GM19452 (cell line): ENCODE results near the gene COG2.
A peak's percentile ranks its signal among the peaks of the same experiment; 100 is the strongest.
"Not testable (repeated sequence)": the region's sequence is repeated elsewhere in the genome, so short reads cannot be mapped to it uniquely, and the experiment has no call there.

Experiments
- ATAC-seq: cut with Tn5 transposase; IDR thresholded peaks from one replicate; pipeline ENCODE4 v1.9.1; 2021; ENCODE audit not compliant: unreplicated experiment

Gene COG2

DNA sequence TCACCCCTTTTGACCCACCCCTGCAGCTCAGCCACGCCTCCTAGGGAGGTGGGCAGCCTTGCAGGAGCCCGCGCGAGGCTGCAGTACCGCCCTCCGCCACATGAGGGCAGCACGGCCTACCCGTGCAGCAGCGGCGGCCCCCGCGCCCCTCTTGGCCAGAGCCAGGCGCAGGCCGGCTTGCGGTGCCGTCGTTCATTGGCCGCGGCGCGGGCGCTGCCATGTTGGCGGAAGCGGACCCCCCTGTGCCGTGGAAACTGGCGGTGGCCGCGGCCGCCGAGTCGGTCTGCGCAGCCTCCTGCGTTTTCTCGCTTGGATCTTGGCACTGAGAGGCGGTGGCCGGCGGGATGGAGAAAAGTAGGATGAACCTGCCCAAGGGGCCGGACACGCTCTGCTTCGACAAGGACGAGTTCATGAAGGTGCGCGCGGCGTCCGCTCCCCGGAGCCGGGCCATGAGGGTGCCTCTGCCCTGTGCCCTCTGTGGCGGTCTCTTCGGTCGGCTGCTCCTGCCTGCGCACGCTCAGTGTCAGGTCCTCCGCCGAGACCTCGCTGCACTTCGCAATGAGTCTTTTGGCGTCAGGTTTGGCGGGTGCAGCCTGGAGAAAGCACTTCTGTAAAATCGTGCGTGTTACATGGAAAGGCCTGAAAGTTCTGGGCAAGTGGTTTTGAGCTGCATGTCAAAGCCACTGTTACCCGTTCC is at the start of gene COG2:
COG2 (plus strand) TSS at position 219 of the 697 bp plus-strand sequence; CDS start at position 345, 126 bp downstream.
- ATAC-seq = peak; percentile 98

DNA sequence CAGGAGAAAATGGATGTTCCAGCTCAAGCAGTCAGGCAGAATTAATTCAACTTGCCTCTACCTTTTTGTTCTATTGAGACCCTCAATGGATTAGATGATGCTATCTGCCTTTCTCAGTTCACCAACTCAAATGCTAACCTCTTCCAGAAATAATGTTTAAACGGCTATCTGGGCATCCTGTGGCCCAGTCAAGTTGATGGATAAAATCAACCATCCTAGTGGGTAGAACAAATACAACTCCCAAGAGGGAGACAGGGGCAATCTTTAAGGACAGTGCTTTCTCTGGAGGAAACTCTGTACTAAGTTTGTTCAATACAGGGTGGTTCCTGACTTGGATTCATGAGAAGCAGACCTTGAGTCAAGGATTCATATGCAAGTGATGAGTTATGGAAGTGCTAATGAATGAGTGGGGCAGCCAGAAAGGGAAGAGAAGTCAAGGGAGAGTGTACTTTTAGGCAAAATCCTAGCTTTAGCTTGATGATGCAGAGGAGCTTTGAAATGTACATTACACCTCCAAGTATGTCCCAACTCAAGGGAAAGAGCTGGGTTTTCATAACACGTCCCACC is 49.4 kb upstream of the COG2 start:
- no peak for ATAC-seq

- ATAC-seq = no peak
These were observed 48.0 kb upstream of the COG2 start for GRCh38 chr1:230594214-230594773.

GRCh38 chr1:230595181-230595580 is 47.1 kb upstream of the COG2 start:
- no peak for ATAC-seq

GRCh38 chr1:230596306-230596705 is 46.0 kb upstream of the COG2 start:
- no peak for ATAC-seq

DNA sequence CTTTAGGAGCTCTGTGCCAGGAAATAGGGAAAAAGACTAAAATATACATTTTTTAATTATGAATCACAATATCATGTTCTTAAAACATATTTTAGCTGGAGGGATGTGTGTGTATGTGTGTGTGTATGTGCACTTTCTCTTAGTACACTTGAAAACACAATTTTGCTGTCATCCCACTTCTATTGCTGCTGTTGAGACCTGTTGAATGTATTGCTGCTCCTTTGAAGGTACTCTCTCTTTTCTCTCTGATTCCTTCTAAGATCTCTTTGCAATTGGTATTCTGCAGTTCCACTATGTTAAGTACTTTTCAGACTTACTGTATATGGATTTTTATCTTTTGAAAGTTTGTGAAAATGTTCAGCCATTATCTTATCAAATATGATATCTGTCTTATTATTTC is 43.5 kb upstream of the COG2 start:
- ATAC-seq = no peak

GRCh38 chr1:230599926-230600656 is 42.2 kb upstream of the COG2 start:
- no peak for ATAC-seq

- not testable (repeated sequence) for ATAC-seq
These were observed 41.5 kb upstream of the COG2 start for GRCh38 chr1:230600657-230601400.

DNA sequence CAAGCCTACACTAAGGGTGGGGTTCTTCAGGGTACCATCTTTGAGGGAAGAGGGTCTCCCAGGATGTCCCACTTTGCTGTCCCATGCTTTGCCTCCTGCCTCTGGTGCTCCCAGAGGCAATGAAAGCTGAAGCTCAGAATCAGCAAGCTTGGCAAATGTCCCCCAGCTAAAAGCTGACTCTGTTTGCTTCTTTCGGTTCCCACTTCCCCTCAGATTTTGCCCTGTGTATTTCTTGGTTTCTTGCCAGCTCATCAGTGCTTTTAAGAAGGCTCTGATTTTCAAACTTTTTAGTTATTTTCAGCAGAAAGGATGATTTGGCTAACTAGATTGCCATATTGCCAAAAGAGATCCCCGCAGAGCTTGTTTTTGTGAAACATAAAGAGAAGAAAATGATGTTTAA is 33.1 kb upstream of the COG2 start:
- ATAC-seq = no peak

GRCh38 chr1:230610589-230610988 is 31.7 kb upstream of the COG2 start:
- ATAC-seq = no peak

- ATAC-seq = no peak
These were observed 31.0 kb upstream of the COG2 start for GRCh38 chr1:230611128-230611877.

DNA sequence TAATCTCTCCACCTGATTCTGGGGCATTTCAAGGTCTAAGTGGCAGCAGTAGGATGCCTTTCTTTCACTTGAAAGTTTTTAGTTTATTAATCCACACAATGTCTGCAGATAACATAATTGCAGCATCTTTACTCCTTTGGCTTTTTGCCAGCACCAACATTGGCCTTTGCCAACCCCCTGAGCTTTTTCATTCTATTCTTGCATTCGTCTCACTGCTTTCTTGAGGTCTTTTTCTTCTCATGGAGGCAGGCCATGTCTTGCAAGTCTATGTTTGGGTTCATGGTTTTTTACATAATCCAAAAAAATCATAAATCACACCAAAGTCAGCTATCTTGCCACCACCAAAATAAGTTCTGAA is 30.4 kb upstream of the COG2 start:
- no peak for ATAC-seq

DNA sequence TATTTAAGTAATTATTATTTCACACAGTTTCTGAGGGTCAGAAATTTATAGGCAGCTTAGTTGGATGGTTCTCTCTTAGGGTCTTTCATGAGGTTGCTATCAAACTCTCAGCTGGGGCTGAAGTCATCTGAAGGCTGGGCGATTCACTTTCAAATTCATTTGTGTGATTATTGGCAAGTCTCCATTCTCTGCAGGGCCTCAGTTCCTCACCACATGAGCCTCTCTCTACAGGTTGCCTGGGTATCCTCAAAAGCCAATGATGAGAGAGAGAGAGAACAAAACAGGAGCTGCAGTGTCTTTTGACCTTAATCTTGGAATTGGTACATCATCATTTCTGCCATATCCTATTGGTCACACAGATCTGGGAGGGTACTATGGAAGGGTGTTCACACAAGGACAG is 29.6 kb upstream of the COG2 start:
- no peak for ATAC-seq

- ATAC-seq = no peak
These were observed 28.2 kb upstream of the COG2 start for GRCh38 chr1:230614121-230614520.

DNA sequence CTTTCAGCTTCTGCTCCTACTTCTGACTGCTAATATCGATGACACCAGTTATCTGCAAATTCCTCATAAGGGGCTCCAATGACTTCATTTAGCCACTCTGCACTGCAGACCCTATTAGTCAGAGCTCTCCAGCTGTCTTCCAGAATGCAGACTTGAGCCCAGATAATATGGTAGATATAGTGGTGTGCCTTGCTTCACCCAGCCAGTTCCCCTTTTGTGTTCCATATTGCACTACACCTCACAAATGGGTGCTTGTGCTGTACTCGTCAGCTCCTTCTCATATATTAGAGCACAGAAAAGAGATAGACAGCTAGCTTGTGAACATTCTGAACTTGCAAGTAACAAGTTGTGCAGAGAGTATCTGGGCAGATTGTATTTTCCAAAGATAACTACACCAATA is 23.7 kb upstream of the COG2 start:
- ATAC-seq = no peak

- ATAC-seq = no peak
These were observed 21.5 kb upstream of the COG2 start for GRCh38 chr1:230620649-230621323.

DNA sequence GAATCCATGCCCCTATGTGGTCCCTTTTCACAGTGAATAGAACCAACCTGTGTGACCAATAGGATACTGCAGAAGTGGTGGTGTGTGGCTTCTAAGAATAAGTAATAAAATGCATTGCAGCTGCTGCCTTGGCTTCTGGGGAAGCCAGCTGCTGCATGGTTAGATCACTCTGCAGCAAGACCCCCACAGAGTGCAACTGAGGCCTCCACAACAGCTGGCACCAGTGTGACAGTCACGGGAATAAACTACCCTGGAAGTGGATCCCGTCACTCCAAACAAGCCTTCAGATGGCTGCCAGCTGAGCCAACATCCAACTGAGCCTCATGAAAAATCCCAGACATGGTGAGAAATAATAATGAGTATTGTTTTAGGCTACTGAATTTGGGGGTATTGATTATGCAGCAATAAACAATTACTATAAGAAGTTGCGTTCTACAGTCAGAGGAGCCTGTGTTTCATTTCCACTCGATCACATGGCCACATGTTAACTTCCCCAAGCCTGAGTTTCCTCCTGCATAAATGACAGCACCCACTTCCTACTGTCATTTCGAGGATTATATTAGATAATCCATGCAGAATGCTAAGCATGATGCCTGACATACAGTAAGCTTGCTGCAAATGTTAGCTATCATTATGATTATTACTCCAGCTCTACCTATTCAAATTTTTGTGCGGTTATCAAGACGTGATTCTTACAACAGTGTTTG is 20.8 kb upstream of the COG2 start:
- no peak for ATAC-seq

- ATAC-seq = no peak
These were observed 20.1 kb upstream of the COG2 start for GRCh38 chr1:230622151-230622550.

DNA sequence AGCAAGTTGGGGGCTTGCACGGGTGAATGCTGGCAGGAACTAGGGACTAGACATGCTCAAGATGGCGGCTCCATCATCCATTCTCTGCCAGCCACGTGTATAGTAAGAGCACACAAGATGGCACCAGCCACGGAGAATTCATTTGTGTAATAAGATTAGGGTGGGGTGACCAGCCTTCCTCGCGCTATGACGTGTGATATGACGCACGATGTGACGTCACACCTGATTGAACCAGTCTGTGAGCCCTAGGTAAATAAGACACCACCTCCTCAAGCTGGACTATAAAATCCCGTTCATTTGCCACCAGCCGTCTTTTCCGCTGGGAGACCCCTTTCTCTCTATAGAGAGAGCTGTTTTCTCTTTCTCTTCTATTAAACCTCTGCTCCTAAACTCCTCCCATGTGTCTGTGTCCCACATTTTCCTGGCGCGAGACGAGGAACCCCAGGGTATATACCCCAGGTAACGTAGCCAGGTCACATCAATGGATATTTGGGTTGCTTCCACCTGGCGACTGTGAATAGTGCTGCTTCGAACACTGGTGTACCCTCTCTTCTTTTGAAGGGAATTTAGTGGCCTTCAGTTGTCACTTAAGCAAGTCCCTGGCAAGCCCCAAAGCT is 18.1 kb upstream of the COG2 start:
- no peak for ATAC-seq
